Effector memory CD4-positive, alpha-beta T cell (primary cell): ENCODE data around the gene SLC7A8.

Source experiments
- DNase-seq, 3 donors: peaks; one replicate each; pipeline ENCODE4 v3.0.0-alpha.2; 2020
- H3K27ac ChIP-seq: 2 replicates; pipeline ENCODE4 v1.7.0; 2013; ENCODE audit warnings: mild to moderate bottlenecking, low read length, moderate library complexity; ENCODE audit not compliant: insufficient read depth, poor library complexity, severe bottlenecking
- H3K27me3 ChIP-seq: replicated peaks from 2 replicates; pipeline ENCODE4 v1.7.0; 2013; ENCODE audit warnings: mild to moderate bottlenecking, low read length; ENCODE audit not compliant: insufficient read depth, control insufficient read depth, poor library complexity, severe bottlenecking
- H3K36me3 ChIP-seq: 2 replicates; pipeline ENCODE4 v1.7.0; 2013; ENCODE audit warnings: mild to moderate bottlenecking, low read length, moderate library complexity; ENCODE audit not compliant: control insufficient read depth, insufficient read depth
- H3K4me1 ChIP-seq: 2 replicates; pipeline ENCODE4 v1.7.0; 2013; ENCODE audit warnings: low read length, mild to moderate bottlenecking; ENCODE audit not compliant: control insufficient read depth, insufficient read depth, poor library complexity, severe bottlenecking
- H3K4me3 ChIP-seq: 2 replicates; pipeline ENCODE4 v1.7.0; 2013; ENCODE audit warnings: low read length, low read depth, mild to moderate bottlenecking; ENCODE audit not compliant: insufficient read depth, poor library complexity, severe bottlenecking
- H3K9me3 ChIP-seq: 2 replicates; pipeline ENCODE4 v1.7.0; 2013; ENCODE audit warnings: mild to moderate bottlenecking, low read length, moderate library complexity; ENCODE audit not compliant: control insufficient read depth

SLC7A8 gene

GRCh38 chr14:23091294-23092225, 91.9 kb downstream of the SLC7A8 start:
- Histone ChIP-seq H3K4me1 (peaks cover 18% of the 10 kb centered on the region), H3K9me3 (no peaks in the 10 kb centered on the region), H3K4me3 (no peak overlapping the region), H3K27ac (no peak overlapping the region), H3K36me3 (peaks cover 59% of the 10 kb centered on the region), H3K27me3 (no peaks in the 10 kb centered on the region)
- DNase-seq: no peak

- H3K27ac ChIP-seq: no peak overlapping the region
- H3K36me3 ChIP-seq: peaks cover 70% of the 10 kb centered on the region
- H3K27me3 ChIP-seq: no peaks in the 10 kb centered on the region
- H3K9me3 ChIP-seq: no peaks in the 10 kb centered on the region
- no peak for DNase-seq
- no peak overlapping the region for H3K4me3 ChIP-seq
- H3K4me1 ChIP-seq: peaks cover 18% of the 10 kb centered on the region
Measured at GRCh38 chr14:23090254-23090636, 93.2 kb downstream of the SLC7A8 start.

- Histone ChIP-seq H3K4me3 (no peak overlapping the region), H3K36me3 (peaks cover 76% of the 10 kb centered on the region), H3K4me1 (peaks cover 18% of the 10 kb centered on the region), H3K27me3 (no peaks in the 10 kb centered on the region), H3K27ac (no peak overlapping the region), H3K9me3 (no peaks in the 10 kb centered on the region)
- DNase-seq: no peak
Measured at GRCh38 chr14:23089498-23090253, 93.8 kb downstream of the SLC7A8 start.

- no peak overlapping the region for H3K27ac ChIP-seq
- peaks cover 81% of the 10 kb centered on the region for H3K36me3 ChIP-seq
- no peak overlapping the region for H3K4me3 ChIP-seq
- no peaks in the 10 kb centered on the region for H3K9me3 ChIP-seq
- no peaks in the 10 kb centered on the region for H3K4me1 ChIP-seq
- no peak for DNase-seq
- H3K27me3 ChIP-seq: no peaks in the 10 kb centered on the region
Measured at GRCh38 chr14:23086565-23086964, 96.9 kb downstream of the SLC7A8 start.

GRCh38 chr14:23085458-23085857, 98.0 kb downstream of the SLC7A8 start:
- Histone ChIP-seq H3K4me1 (no peaks in the 10 kb centered on the region), H3K4me3 (no peak overlapping the region), H3K27me3 (no peaks in the 10 kb centered on the region), H3K9me3 (no peaks in the 10 kb centered on the region), H3K27ac (no peak overlapping the region), H3K36me3 (peaks cover 87% of the 10 kb centered on the region)
- DNase-seq: no peak

GRCh38 chr14:23080474-23080873, 103.0 kb downstream of the SLC7A8 start:
- DNase-seq: no peak
- no peaks in the 10 kb centered on the region for H3K9me3 ChIP-seq
- H3K27ac ChIP-seq: no peak overlapping the region
- H3K4me1 ChIP-seq: no peaks in the 10 kb centered on the region
- H3K27me3 ChIP-seq: no peaks in the 10 kb centered on the region
- no peak overlapping the region for H3K4me3 ChIP-seq
- H3K36me3 ChIP-seq: peaks cover 91% of the 10 kb centered on the region

- no peak for DNase-seq
- no peaks in the 10 kb centered on the region for H3K4me1 ChIP-seq
- H3K27me3 ChIP-seq: no peaks in the 10 kb centered on the region
- peaks cover 91% of the 10 kb centered on the region for H3K36me3 ChIP-seq
- no peak overlapping the region for H3K27ac ChIP-seq
- H3K9me3 ChIP-seq: no peaks in the 10 kb centered on the region
- H3K4me3 ChIP-seq: no peak overlapping the region
Measured at GRCh38 chr14:23079716-23080115, 103.7 kb downstream of the SLC7A8 start.

GRCh38 chr14:23078692-23079116, 104.8 kb downstream of the SLC7A8 start:
- Histone ChIP-seq H3K4me1 (no peaks in the 10 kb centered on the region), H3K27me3 (no peaks in the 10 kb centered on the region), H3K27ac (no peak overlapping the region), H3K36me3 (peaks cover 87% of the 10 kb centered on the region), H3K4me3 (no peak overlapping the region), H3K9me3 (no peaks in the 10 kb centered on the region)
- DNase-seq: no peak

- H3K36me3 ChIP-seq: peaks cover 85% of the 10 kb centered on the region
- no peak overlapping the region for H3K27ac ChIP-seq
- H3K27me3 ChIP-seq: no peaks in the 10 kb centered on the region
- H3K9me3 ChIP-seq: no peaks in the 10 kb centered on the region
- no peaks in the 10 kb centered on the region for H3K4me1 ChIP-seq
- no peak for DNase-seq
- no peak overlapping the region for H3K4me3 ChIP-seq
Measured at GRCh38 chr14:23077962-23078361, 105.5 kb downstream of the SLC7A8 start.
